ENCODE data around the gene PLOD2. TPM values are rescaled to one million over a fixed set of nuclear protein-coding genes. Genes with fewer than 3 reads are reported as not detected.

The PLOD2 gene
- total RNA-seq, 2 experiments from 2014 or later, result not detected

GRCh38 chr3:146100825-146101444 lies 60.0 kb downstream of the PLOD2 start:
- no peaks in the 10 kb centered on the region for H3K36me3 ChIP-seq (ENCODE audit: insufficient read depth, low read length)
- DNase-seq (no peak), ATAC-seq (ENCODE audit: poor library complexity) (no peak)
- no peaks in the 10 kb centered on the region for H3K4me1 ChIP-seq (ENCODE audit: insufficient read depth, low read length)
- no peaks in the 10 kb centered on the region for H3K9me3 Mint-ChIP-seq
- TF ChIP-seq, protein P1, sequence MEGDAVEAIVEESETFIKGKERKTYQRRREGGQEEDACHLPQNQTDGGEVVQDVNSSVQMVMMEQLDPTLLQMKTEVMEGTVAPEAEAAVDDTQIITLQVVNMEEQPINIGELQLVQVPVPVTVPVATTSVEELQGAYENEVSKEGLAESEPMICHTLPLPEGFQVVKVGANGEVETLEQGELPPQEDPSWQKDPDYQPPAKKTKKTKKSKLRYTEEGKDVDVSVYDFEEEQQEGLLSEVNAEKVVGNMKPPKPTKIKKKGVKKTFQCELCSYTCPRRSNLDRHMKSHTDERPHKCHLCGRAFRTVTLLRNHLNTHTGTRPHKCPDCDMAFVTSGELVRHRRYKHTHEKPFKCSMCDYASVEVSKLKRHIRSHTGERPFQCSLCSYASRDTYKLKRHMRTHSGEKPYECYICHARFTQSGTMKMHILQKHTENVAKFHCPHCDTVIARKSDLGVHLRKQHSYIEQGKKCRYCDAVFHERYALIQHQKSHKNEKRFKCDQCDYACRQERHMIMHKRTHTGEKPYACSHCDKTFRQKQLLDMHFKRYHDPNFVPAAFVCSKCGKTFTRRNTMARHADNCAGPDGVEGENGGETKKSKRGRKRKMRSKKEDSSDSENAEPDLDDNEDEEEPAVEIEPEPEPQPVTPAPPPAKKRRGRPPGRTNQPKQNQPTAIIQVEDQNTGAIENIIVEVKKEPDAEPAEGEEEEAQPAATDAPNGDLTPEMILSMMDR (IDR thresholded peaks at IDR 0.05), result no peak
- H3K9me3 ChIP-seq (ENCODE audit: control insufficient read depth in 1 of 2, insufficient read depth in 1 of 2, low read length in 2 of 2), result no peaks in the 10 kb centered on the region
- intact Hi-C loops (cut with DNase I, micrococcal nuclease), result no loop called here
- no peak overlapping the region for H3K4me3 ChIP-seq (ENCODE audit: low read length)
- H3K27ac ChIP-seq (ENCODE audit: low read depth in 1 of 2, low read length in 2 of 2), result no peak overlapping the region
- no peaks in the 10 kb centered on the region for H3K36me3 Mint-ChIP-seq (ENCODE audit: low read depth)
- no peak overlapping the region for H3K4me3 Mint-ChIP-seq
- no peaks in the 10 kb centered on the region for H3K27me3 Mint-ChIP-seq
- H3K27me3 ChIP-seq (ENCODE audit: control insufficient read depth in 1 of 2, insufficient read depth in 2 of 2, low read length in 2 of 2), result no peaks in the 10 kb centered on the region
- H3K27ac Mint-ChIP-seq, result no peak overlapping the region
- ChIA-PET CTCF (no interaction called here), POLR2A (no interaction called here)
- no peaks in the 10 kb centered on the region for H3K4me1 Mint-ChIP-seq (ENCODE audit: low read depth)

DNA sequence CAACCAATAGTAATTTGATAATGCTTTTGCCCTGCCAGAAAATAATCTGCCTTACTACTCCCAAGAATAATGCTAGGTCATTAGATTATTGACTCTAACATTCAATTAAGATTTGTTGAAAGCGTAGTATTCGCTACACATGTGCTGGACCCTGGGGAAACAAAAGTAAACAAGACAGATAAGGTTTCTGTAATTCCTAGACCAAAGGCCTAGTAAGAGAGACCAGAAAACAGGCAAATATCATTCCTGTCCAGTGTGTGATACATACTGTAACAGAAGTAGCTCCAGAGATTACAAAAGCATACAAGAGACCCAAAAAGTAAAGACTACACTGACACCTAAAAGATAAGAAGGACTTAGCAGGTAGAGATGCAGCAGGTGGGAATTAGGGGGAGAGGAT lies 60.8 kb downstream of the PLOD2 start:
- ATAC-seq (ENCODE audit: poor library complexity), result no peak
- no peaks in the 10 kb centered on the region for H3K27me3 ChIP-seq (ENCODE audit: control insufficient read depth in 1 of 2, insufficient read depth in 2 of 2, low read length in 2 of 2)
- ChIA-PET CTCF (no interaction called here), POLR2A (no interaction called here)
- no peak overlapping the region for H3K4me3 ChIP-seq (ENCODE audit: low read length)
- Mint-ChIP-seq H3K9me3 (no peaks in the 10 kb centered on the region), H3K4me1 (ENCODE audit: low read depth) (no peaks in the 10 kb centered on the region), H3K27me3 (no peaks in the 10 kb centered on the region), H3K4me3 (no peak overlapping the region), H3K36me3 (ENCODE audit: low read depth) (no peaks in the 10 kb centered on the region), H3K27ac (no peak overlapping the region)
- H3K36me3 ChIP-seq (ENCODE audit: insufficient read depth, low read length), result no peaks in the 10 kb centered on the region
- intact Hi-C loops (cut with DNase I, micrococcal nuclease), result no loop called here
- no peaks in the 10 kb centered on the region for H3K4me1 ChIP-seq (ENCODE audit: insufficient read depth, low read length)
- no peak for DNase-seq
- H3K27ac ChIP-seq (ENCODE audit: low read depth in 1 of 2, low read length in 2 of 2), result no peak overlapping the region
- TF ChIP-seq, protein P1 (IDR thresholded peaks at IDR 0.05), result no peak
- no peaks in the 10 kb centered on the region for H3K9me3 ChIP-seq (ENCODE audit: control insufficient read depth in 1 of 2, insufficient read depth in 1 of 2, low read length in 2 of 2)

DNA sequence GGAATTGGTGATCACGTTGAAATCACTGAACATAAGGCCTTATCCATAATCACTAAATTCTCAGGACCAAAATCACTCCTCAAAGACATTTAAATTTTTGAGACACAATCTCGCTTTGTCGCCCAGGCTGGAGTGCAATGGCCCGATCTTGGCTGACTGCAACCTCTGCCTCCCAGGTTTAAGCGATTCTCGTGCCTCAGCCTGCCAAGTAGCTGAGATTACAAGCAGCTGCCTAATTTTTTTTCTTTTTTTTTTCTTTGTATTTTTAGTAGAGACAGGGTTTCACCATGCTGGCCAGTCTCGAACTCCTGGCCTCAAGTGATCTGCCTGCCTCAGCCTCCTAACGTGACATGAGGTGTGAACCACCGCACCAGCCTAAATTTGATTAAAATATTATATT lies 61.7 kb downstream of the PLOD2 start:
- Histone ChIP-seq H3K27me3 (ENCODE audit: control insufficient read depth in 1 of 2, insufficient read depth in 2 of 2, low read length in 2 of 2) (no peaks in the 10 kb centered on the region), H3K4me3 (ENCODE audit: low read length) (no peak overlapping the region), H3K27ac (ENCODE audit: low read depth in 1 of 2, low read length in 2 of 2) (no peak overlapping the region), H3K36me3 (ENCODE audit: insufficient read depth, low read length) (no peaks in the 10 kb centered on the region), H3K9me3 (ENCODE audit: control insufficient read depth in 1 of 2, insufficient read depth in 1 of 2, low read length in 2 of 2) (no peaks in the 10 kb centered on the region), H3K4me1 (ENCODE audit: insufficient read depth, low read length) (no peaks in the 10 kb centered on the region)
- TF ChIP-seq, protein P1 (IDR thresholded peaks at IDR 0.05), result no peak
- POLR2A ChIA-PET, result no interaction called here
- Mint-ChIP-seq H3K9me3 (no peaks in the 10 kb centered on the region), H3K4me3 (no peak overlapping the region), H3K27me3 (no peaks in the 10 kb centered on the region), H3K4me1 (ENCODE audit: low read depth) (no peaks in the 10 kb centered on the region), H3K27ac (no peak overlapping the region), H3K36me3 (ENCODE audit: low read depth) (no peaks in the 10 kb centered on the region)
- CTCF ChIA-PET, result interaction anchor here (0.7 kb wide), 1 partner anchor 1693 kb away, joined by 3 read pairs; no protein-coding TSS in a partner anchor
- no peak for DNase-seq
- ATAC-seq (ENCODE audit: poor library complexity), result no peak
- intact Hi-C loops (cut with DNase I, micrococcal nuclease), result no loop called here
